A204.1 (cell line): ENCODE results near the gene ITSN1.

Source experiments
- FAIRE-seq: peaks from 2 replicates; lab custom pipeline; 2012; peaks lifted over from hg19 to GRCh38; lab: Jason Lieb, UNC

Gene ITSN1

GRCh38 chr21:33732038-33732437 is 89.7 kb downstream of the ITSN1 start:
- no peak for FAIRE-seq

GRCh38 chr21:33733601-33734000 is 91.3 kb downstream of the ITSN1 start:
- FAIRE-seq, result no peak

GRCh38 chr21:33734291-33734690 is 92.0 kb downstream of the ITSN1 start:
- no peak for FAIRE-seq

GRCh38 chr21:33734818-33735217 is 92.5 kb downstream of the ITSN1 start:
- no peak for FAIRE-seq

- FAIRE-seq, result no peak
These were observed 94.3 kb downstream of the ITSN1 start for GRCh38 chr21:33736569-33736968.

- FAIRE-seq, result no peak
These were observed 97.4 kb downstream of the ITSN1 start for GRCh38 chr21:33739701-33740100.

- no peak for FAIRE-seq
These were observed 105.1 kb downstream of the ITSN1 start for GRCh38 chr21:33747420-33747819.

GRCh38 chr21:33748903-33749302 is 106.6 kb downstream of the ITSN1 start:
- FAIRE-seq, result no peak

- FAIRE-seq, result no peak
These were observed 107.7 kb downstream of the ITSN1 start for GRCh38 chr21:33750017-33750416.

GRCh38 chr21:33751120-33751519 is 108.8 kb downstream of the ITSN1 start:
- FAIRE-seq, result no peak

GRCh38 chr21:33751533-33751932 is 109.2 kb downstream of the ITSN1 start:
- no peak for FAIRE-seq

GRCh38 chr21:33752260-33752659 is 110.0 kb downstream of the ITSN1 start:
- no peak for FAIRE-seq

- no peak for FAIRE-seq
These were observed 111.6 kb downstream of the ITSN1 start for GRCh38 chr21:33753886-33754285.

- no peak for FAIRE-seq
These were observed 112.2 kb downstream of the ITSN1 start for GRCh38 chr21:33754481-33754880.

GRCh38 chr21:33755354-33755753 is 113.1 kb downstream of the ITSN1 start:
- no peak for FAIRE-seq

GRCh38 chr21:33760641-33761440 is 118.5 kb downstream of the ITSN1 start:
- no peak for FAIRE-seq

GRCh38 chr21:33761441-33762036 is 119.2 kb downstream of the ITSN1 start:
- no peak for FAIRE-seq

GRCh38 chr21:33762803-33763581 is 120.7 kb downstream of the ITSN1 start:
- no peak for FAIRE-seq

- no peak for FAIRE-seq
These were observed 121.2 kb downstream of the ITSN1 start for GRCh38 chr21:33763582-33763899.

GRCh38 chr21:33767236-33767635 is 124.9 kb downstream of the ITSN1 start:
- FAIRE-seq, result no peak

- FAIRE-seq, result no peak
These were observed 125.7 kb downstream of the ITSN1 start for GRCh38 chr21:33767960-33768359.

GRCh38 chr21:33769057-33769456 is 126.8 kb downstream of the ITSN1 start:
- no peak for FAIRE-seq

- no peak for FAIRE-seq
These were observed 128.2 kb downstream of the ITSN1 start for GRCh38 chr21:33770542-33770941.
